GM12874 (cell line): ENCODE results near the gene KRTAP4-4.

ENCODE experiments used
- TF ChIP-seq, protein P1 (sequence below): IDR thresholded peaks from 2 replicates; pipeline ENCODE4 v1.5.1; 2011; ENCODE audit warnings: low read depth, mild to moderate bottlenecking, control low read depth, low read length, moderate library complexity; ENCODE audit not compliant: insufficient read depth

KRTAP4-4 gene

DNA sequence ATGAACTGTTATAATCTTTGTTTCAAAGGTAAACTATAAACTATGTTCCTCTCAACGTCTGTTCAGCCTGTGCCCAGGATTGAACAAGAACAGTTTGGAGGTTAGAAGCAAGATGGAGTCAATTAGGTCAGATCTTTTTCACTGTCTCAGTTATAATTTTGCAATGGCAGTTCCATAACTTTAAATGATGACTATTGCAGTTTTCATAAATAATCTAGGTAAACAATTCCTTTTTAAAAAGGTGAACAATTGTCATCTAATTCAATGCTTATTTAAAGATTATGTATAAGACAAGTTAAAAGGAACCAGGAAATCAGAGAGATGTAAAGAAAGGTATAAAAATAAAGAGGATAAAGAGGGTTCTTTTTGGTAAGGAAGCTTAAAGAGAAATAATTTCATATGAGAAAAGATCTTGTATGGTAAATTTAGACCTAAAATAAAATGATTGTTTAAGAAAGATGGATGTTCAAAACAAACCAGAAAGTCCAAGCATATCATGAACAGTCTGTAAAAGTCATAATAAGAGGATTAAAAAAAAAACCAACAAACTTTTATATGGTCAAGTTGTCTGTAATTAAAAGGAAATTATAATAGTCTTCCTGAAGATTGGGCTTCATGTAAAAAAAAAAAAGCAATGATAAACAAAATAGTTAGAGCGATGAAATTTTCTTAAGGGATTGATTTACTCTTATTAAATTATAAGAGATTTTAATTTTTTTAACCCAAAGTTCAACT lies 49.2 kb downstream of the KRTAP4-4 start:
- TF ChIP-seq, protein P1, sequence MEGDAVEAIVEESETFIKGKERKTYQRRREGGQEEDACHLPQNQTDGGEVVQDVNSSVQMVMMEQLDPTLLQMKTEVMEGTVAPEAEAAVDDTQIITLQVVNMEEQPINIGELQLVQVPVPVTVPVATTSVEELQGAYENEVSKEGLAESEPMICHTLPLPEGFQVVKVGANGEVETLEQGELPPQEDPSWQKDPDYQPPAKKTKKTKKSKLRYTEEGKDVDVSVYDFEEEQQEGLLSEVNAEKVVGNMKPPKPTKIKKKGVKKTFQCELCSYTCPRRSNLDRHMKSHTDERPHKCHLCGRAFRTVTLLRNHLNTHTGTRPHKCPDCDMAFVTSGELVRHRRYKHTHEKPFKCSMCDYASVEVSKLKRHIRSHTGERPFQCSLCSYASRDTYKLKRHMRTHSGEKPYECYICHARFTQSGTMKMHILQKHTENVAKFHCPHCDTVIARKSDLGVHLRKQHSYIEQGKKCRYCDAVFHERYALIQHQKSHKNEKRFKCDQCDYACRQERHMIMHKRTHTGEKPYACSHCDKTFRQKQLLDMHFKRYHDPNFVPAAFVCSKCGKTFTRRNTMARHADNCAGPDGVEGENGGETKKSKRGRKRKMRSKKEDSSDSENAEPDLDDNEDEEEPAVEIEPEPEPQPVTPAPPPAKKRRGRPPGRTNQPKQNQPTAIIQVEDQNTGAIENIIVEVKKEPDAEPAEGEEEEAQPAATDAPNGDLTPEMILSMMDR = no peak
